Activated T-cell treated with anti-CD3 and anti-CD28 coated beads, Interleukin-2, amount 50 U/mL, for 24 hours (primary cell): Measurements from ENCODE around the gene APOBEC3A.
"Not testable (repeated sequence)": the region's sequence is repeated elsewhere in the genome, so short reads cannot be mapped to it uniquely, and the experiment has no call there.

Experiments
- DNase-seq: peaks from one replicate; pipeline ENCODE4 v3.0.0-alpha.2; 2020
- H3K27ac Mint-ChIP-seq: 2 replicates; pipeline ENCODE4 v1.8.0; 2020; ENCODE audit warnings: mild to moderate bottlenecking, mixed read lengths
- H3K27me3 Mint-ChIP-seq: 2 replicates; pipeline ENCODE4 v1.8.0; 2020; ENCODE audit warnings: mixed read lengths
- H3K36me3 Mint-ChIP-seq: 2 replicates; pipeline ENCODE4 v1.8.0; 2020; ENCODE audit warnings: low read depth, mixed read lengths
- H3K4me1 Mint-ChIP-seq: 2 replicates; pipeline ENCODE4 v1.8.0; 2020; ENCODE audit warnings: low read depth, mixed read lengths
- H3K4me3 Mint-ChIP-seq: 2 replicates; pipeline ENCODE4 v1.8.0; 2020; ENCODE audit warnings: mild to moderate bottlenecking, moderate library complexity, mixed read lengths
- H3K9me3 Mint-ChIP-seq: 2 replicates; pipeline ENCODE4 v1.8.0; 2020; ENCODE audit warnings: mixed read lengths

APOBEC3A gene

DNA sequence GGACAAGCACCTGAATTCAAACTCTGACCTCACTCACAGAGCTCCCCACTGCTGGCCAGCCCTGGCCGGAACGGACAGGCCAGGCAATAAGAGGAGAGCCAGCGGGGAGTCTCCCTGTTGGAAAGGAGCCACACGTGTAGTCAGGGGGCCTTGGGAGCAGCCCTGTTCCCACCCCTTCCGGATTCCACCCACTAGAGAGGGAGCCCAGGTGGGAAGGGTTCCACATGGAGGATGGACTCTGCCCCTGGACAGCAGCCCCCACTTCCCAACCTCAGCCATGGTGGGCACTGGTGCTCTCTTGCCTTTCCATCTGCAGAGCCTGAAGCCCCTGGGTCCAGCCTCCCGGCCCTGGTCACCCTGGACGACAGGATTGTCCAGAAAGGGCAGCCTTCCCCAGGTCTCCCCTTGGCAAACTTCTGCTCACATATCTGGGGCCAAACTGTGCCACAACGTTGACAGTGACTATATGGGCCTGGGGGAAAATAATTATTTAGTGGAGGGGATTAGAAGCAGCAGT is 7.5 kb upstream of the APOBEC3A start:
- Mint-ChIP-seq H3K27me3 (peaks cover 44% of the 10 kb centered on the region), H3K36me3 (no peaks in the 10 kb centered on the region), H3K9me3 (no peaks in the 10 kb centered on the region), H3K4me1 (peaks cover 37% of the 10 kb centered on the region), H3K4me3 (no peak overlapping the region), H3K27ac (no peak overlapping the region)
- DNase-seq = peak; percentile 23

DNA sequence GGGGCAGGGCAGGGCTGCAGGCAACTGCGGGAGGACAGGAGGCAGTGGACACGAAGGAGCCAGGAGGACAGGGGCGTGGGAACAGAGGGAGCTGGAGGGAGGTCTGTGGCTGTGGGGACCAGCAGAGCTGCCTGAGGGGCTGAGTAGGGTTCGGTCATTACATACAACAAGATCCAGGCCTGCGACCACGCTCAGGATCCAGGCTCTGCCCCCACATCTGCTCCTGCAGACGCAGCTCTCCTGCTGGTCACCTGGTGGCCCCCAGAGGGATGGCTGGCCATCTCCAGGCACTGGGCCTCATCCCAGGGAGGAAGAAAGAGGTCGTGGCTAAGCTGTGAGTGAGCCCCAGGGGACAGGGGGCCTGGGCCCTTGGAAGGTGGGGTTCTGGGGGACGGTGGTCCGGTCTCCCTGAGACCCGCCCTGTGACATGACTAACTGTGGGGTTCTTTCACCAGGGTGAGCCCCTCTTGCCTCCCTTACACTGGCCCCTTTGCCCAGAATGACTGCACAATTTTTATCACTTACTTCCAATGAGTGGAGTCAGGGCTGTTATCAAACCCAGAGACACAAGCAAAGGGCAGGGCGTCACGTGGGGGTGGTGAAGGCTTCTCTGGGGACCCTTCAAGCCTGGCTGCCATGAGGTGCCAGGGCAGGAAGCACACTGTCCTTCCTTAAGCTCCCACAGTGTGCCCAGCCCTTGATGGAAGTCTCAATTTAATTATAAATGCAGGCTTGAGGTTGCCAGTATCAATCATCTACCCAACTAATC is 6.7 kb upstream of the APOBEC3A start:
- Mint-ChIP-seq H3K9me3 (no peaks in the 10 kb centered on the region), H3K4me3 (no peak overlapping the region), H3K4me1 (peaks cover 41% of the 10 kb centered on the region), H3K36me3 (no peaks in the 10 kb centered on the region), H3K27ac (no peak overlapping the region), H3K27me3 (peaks cover 38% of the 10 kb centered on the region)
- DNase-seq = no peak

DNA sequence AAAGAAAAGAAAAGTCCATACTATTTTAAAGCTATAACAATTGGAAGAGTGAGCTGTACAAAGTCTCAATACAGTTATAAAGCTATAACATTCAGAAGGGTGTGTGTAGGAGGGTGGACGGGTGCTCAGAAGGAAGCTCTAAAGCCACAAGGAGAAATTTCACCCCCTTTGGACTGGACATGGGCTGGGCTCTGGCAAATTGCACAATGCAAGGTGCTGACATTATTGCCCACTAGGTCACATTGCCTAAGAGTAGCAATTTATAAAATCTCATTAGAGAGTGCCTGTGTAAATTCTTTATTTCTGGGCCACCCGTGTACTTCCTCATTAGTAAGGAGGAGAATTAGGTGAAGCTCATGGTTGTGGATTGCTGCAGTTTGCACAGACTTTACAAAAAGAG is 5.7 kb upstream of the APOBEC3A start:
- H3K9me3 Mint-ChIP-seq = no peaks in the 10 kb centered on the region
- peaks cover 39% of the 10 kb centered on the region for H3K4me1 Mint-ChIP-seq
- no peak for DNase-seq
- no peaks in the 10 kb centered on the region for H3K36me3 Mint-ChIP-seq
- no peak overlapping the region for H3K4me3 Mint-ChIP-seq
- H3K27ac Mint-ChIP-seq = no peak overlapping the region
- peaks cover 28% of the 10 kb centered on the region for H3K27me3 Mint-ChIP-seq

DNA sequence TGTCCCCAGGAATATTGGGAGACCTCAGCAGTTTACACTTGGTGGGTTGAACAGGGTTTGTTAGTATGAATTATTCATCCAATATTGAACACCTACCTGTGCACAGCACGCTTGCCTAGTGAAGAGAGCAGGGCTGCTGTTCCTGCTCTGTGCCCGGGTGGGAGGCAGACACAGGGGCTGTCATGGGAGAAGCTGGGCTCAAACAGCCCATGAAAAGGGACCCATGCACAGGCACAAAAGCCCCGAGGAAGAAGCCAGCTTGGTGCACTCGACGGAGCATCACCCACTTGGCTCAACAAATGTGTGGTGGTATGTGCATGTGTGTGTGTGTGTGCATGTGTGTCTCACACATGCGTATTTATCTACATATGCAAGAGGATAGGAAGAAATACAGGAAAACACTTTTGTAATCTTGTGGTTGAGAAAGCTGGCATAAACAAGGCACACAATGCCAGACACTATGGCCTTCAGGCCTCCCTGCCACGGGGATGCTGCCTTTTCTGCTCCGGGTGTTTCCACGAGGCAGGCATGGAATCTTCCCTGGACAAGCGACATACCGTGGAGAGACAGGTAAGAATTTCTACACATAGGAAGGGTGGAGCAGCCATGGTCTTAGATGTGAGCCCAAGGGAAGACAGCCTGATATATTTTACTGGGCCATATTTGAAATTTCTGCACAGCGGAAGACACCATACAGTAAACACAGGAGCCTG is 5.0 kb upstream of the APOBEC3A start:
- no peaks in the 10 kb centered on the region for H3K36me3 Mint-ChIP-seq
- H3K4me3 Mint-ChIP-seq = no peak overlapping the region
- no peak for DNase-seq
- peaks cover 24% of the 10 kb centered on the region for H3K27me3 Mint-ChIP-seq
- no peaks in the 10 kb centered on the region for H3K9me3 Mint-ChIP-seq
- H3K27ac Mint-ChIP-seq = peak overlapping the region; percentile 42
- H3K4me1 Mint-ChIP-seq = peaks cover 33% of the 10 kb centered on the region

DNA sequence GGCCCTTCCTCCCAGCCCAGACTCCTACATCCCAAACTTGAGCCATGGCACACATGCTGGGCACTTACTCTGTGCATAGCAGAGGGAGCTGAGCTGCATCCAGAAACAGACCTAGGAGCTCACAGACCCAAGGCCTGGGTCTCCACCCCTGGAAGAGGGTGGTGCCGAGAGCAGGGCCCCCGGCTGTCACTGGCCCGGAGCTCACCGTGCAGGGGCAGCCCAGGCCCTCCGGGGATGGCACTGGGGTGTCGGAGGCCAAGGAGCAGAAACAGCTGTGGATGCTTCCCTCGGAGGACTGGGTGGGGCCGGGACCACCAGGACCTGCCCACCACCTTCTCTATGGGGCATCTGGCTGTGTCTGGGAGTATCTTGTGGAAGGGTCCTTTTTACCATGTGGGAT is 4.3 kb upstream of the APOBEC3A start:
- no peak for DNase-seq
- Mint-ChIP-seq H3K27me3 (peaks cover 22% of the 10 kb centered on the region), H3K36me3 (no peaks in the 10 kb centered on the region), H3K4me3 (no peak overlapping the region), H3K27ac (peak overlapping the region; percentile 88), H3K4me1 (peaks cover 27% of the 10 kb centered on the region), H3K9me3 (no peaks in the 10 kb centered on the region)

- peak overlapping the region; percentile 18 for H3K4me3 Mint-ChIP-seq
Measured at GRCh38 chr22:38953577-38954413, 3.6 kb upstream of the APOBEC3A start.

GRCh38 chr22:38954414-38955043 is 2.9 kb upstream of the APOBEC3A start:
- no peak overlapping the region for H3K4me3 Mint-ChIP-seq
- no peaks in the 10 kb centered on the region for H3K9me3 Mint-ChIP-seq
- peak overlapping the region; percentile 88 for H3K27ac Mint-ChIP-seq
- no peak for DNase-seq
- H3K27me3 Mint-ChIP-seq = peaks cover 16% of the 10 kb centered on the region
- H3K4me1 Mint-ChIP-seq = peaks cover 26% of the 10 kb centered on the region
- H3K36me3 Mint-ChIP-seq = no peaks in the 10 kb centered on the region

More at GRCh38 chr22:38953577-38954413, 3.6 kb upstream of the APOBEC3A start:
- Mint-ChIP-seq H3K27me3 (peaks cover 18% of the 10 kb centered on the region), H3K27ac (peak overlapping the region; percentile 88), H3K9me3 (no peaks in the 10 kb centered on the region), H3K4me1 (peaks cover 26% of the 10 kb centered on the region), H3K36me3 (no peaks in the 10 kb centered on the region)
- DNase-seq = peak; percentile 73

DNA sequence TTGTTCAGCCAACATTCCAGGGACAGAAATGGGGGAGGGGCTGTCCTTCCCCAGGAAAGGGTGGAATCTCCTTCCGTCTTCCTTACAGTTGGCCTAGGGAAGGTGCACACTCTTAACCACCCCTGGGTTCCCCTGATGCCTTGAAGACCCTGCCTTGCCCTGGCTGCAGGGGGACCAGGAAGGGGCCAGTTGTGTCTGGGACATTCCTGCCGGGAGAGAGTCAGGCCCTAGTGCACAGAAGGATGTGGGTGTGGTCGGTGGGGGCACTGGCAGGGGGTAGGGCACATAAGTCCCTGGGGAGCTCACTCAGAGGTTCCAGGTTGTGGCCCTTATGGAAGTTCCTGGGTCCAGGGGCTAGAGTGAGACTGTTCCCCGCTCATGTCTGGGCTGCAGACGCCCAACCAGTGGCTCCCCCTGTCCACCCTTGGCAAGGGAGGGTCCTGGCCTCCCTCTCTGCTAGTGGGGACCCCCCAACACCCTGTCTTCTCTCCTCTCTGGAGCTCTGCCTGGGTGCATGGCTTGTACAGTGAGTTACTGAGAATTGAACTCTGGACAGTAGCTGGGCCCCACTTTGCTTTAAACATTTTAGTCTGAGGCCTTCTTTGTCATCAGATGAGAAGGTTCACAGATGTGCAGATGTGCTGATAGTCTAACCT is 2.0 kb upstream of the APOBEC3A start:
- Mint-ChIP-seq H3K9me3 (no peaks in the 10 kb centered on the region), H3K27me3 (peaks cover 14% of the 10 kb centered on the region), H3K36me3 (no peaks in the 10 kb centered on the region), H3K27ac (peak overlapping the region; percentile 44), H3K4me1 (peaks cover 26% of the 10 kb centered on the region), H3K4me3 (no peak overlapping the region)
- no peak for DNase-seq

DNA sequence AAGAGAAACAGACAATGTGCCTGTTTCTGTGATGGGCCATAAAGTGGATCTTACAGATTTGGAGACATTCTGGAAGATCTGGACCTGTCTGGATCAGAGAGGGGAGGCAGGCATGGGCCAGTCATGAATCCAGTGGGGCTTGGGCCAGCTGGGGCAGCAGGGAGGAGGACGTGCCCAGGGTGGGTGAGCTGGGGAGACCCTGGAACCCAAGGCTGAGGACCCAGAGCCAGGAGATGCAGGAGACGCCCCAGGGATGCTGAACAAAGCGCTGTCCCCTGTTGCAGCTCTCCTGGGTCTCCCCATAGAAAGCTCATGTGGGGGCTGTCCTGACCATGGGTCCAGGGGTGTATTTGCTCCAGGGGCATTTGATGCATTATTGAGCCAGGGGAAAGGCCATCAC is 1.5 kb upstream of the APOBEC3A start:
- H3K4me3 Mint-ChIP-seq = no peak overlapping the region

DNA sequence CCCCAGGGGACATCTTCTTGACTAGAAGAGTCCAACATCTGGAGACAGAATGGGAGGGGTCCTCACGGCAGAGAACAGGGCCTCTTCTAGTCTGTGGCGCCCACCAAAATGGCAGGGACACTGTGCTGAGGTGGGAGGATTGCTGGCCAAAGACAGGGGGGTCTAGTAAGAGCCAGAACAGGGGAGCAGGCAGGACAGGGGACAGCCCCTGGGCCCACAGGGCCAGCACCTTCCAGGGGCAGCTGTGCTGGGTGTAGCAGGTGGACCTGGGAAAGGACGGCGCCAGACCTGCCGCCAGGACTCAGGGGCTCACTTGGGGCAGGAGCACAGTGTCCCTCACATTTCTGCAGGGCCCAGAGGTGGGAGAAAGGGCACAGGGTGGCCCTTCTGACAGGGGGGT is 858 bp upstream of the APOBEC3A start:
- no peaks in the 10 kb centered on the region for H3K36me3 Mint-ChIP-seq
- H3K4me1 Mint-ChIP-seq = peaks cover 26% of the 10 kb centered on the region
- H3K4me3 Mint-ChIP-seq = no peak overlapping the region
- no peak for DNase-seq
- H3K27ac Mint-ChIP-seq = no peak overlapping the region
- peaks cover 14% of the 10 kb centered on the region for H3K27me3 Mint-ChIP-seq
- no peaks in the 10 kb centered on the region for H3K9me3 Mint-ChIP-seq

More for the DNA sequence above, 1.5 kb upstream of the APOBEC3A start:
- Mint-ChIP-seq H3K27ac (no peak overlapping the region), H3K27me3 (peaks cover 14% of the 10 kb centered on the region), H3K4me1 (peaks cover 26% of the 10 kb centered on the region), H3K36me3 (no peaks in the 10 kb centered on the region), H3K9me3 (no peaks in the 10 kb centered on the region)
- DNase-seq = no peak

DNA sequence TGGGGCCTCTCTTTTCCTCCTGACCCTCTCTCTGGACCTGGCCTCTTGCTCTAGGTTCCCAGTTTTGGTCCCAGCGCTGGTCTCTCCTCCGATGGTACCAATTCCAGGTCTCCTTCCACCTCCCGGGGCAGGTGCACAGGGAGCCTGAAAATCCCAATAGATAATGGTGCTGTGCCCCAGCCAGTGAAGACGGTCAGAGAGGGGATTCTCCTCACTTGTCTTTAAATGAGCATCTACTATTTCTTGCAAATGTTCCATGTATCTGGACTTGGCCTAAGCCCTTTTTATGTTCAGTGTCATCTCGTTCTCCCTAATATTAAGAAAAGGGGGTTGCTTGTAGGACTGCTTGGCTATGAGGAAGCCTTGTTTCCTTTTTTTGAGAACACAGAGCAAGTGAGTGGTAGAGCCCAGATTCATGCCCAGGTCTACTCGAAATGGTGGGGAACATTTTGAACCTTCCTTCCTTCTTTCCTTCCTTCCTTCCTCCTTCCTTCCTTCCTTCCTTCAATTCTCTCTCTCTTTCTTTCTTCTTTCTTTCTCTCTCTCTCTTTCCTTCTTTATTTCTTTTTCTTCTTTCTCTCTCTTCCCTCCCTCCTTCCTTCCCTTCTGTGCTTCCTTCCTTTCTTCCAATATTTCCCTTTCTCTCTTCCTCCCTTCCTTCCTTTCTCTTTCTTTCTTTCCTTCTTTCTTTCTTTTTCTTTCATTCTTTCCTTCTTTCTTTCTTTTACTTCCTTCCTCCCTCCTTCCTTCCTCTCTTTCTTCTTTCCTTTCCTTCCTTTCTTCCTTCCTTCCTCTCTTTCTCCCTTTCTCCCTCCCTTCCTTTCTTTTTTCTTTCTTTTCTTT is 620 bp downstream of the APOBEC3A start:
- peaks cover 21% of the 10 kb centered on the region for H3K4me1 Mint-ChIP-seq
- H3K4me3 Mint-ChIP-seq = no peak overlapping the region
- no peak for DNase-seq
- H3K27ac Mint-ChIP-seq = no peak overlapping the region
- no peaks in the 10 kb centered on the region for H3K36me3 Mint-ChIP-seq
- no peaks in the 10 kb centered on the region for H3K9me3 Mint-ChIP-seq
- H3K27me3 Mint-ChIP-seq = peaks cover 5% of the 10 kb centered on the region

- DNase-seq, H3K36me3 Mint-ChIP-seq, H3K27ac Mint-ChIP-seq, H3K9me3 Mint-ChIP-seq, H3K27me3 Mint-ChIP-seq, H3K4me3 Mint-ChIP-seq: not testable (repeated sequence)
- peaks cover 17% of the 10 kb centered on the region for H3K4me1 Mint-ChIP-seq
Measured at GRCh38 chr22:38958651-38958943, 1.2 kb downstream of the APOBEC3A start.

GRCh38 chr22:38959590-38959989 is 2.2 kb downstream of the APOBEC3A start:
- H3K27me3 Mint-ChIP-seq = peaks cover 8% of the 10 kb centered on the region
- no peaks in the 10 kb centered on the region for H3K36me3 Mint-ChIP-seq
- no peaks in the 10 kb centered on the region for H3K9me3 Mint-ChIP-seq
- no peak overlapping the region for H3K4me3 Mint-ChIP-seq
- H3K4me1 Mint-ChIP-seq = peaks cover 10% of the 10 kb centered on the region
- no peak for DNase-seq
- H3K27ac Mint-ChIP-seq = no peak overlapping the region
